Adipocyte (in vitro differentiated cells): ENCODE data around the gene RIPOR3.
"Not testable (repeated sequence)": the region's sequence is repeated elsewhere in the genome, so short reads cannot be mapped to it uniquely, and the experiment has no call there.

Experiments used
- DNase-seq: peaks from one replicate; pipeline ENCODE4 v3.0.0-alpha.2; 2015; ENCODE audit warnings: low read depth
- H3K27me3 ChIP-seq: replicated peaks from 2 replicates; pipeline ENCODE4 v1.7.0; 2013; ENCODE audit warnings: mild to moderate bottlenecking, low read length, moderate library complexity; ENCODE audit not compliant: control insufficient read depth, insufficient read depth
- H3K36me3 ChIP-seq: 2 replicates; pipeline ENCODE4 v1.7.0; 2013; ENCODE audit warnings: low read length, mild to moderate bottlenecking, moderate library complexity; ENCODE audit not compliant: control insufficient read depth, insufficient read depth, severe bottlenecking
- H3K4me1 ChIP-seq: 2 replicates; pipeline ENCODE4 v1.7.0; 2013; ENCODE audit warnings: mild to moderate bottlenecking, low read length, moderate library complexity; ENCODE audit not compliant: control insufficient read depth, insufficient read depth
- H3K4me3 ChIP-seq: 2 replicates; pipeline ENCODE4 v1.7.0; 2013; ENCODE audit warnings: mild to moderate bottlenecking, low read length, moderate library complexity
- H3K9ac ChIP-seq: 2 replicates; pipeline ENCODE4 v1.7.0; 2013; ENCODE audit warnings: mild to moderate bottlenecking, low read length, moderate library complexity
- H3K9me3 ChIP-seq: 2 replicates; pipeline ENCODE4 v1.7.0; 2013; ENCODE audit warnings: mild to moderate bottlenecking, low read length, moderate library complexity; ENCODE audit not compliant: control insufficient read depth

Gene RIPOR3

GRCh38 chr20:50642288-50642803 is 49.0 kb downstream of the RIPOR3 start:
- no peak for DNase-seq
- H3K9ac ChIP-seq = peak overlapping the region; percentile 16
- peaks cover 48% of the 10 kb centered on the region for H3K4me1 ChIP-seq
- no peaks in the 10 kb centered on the region for H3K36me3 ChIP-seq
- no peaks in the 10 kb centered on the region for H3K9me3 ChIP-seq
- H3K27me3 ChIP-seq = no peaks in the 10 kb centered on the region
- H3K4me3 ChIP-seq = no peak overlapping the region

- DNase-seq = not testable (repeated sequence)
These were observed 49.6 kb downstream of the RIPOR3 start for GRCh38 chr20:50641625-50642287.

GRCh38 chr20:50639971-50640711 is 51.2 kb downstream of the RIPOR3 start:
- not testable (repeated sequence) for H3K36me3 ChIP-seq, DNase-seq, H3K9me3 ChIP-seq, H3K9ac ChIP-seq, H3K27me3 ChIP-seq, H3K4me3 ChIP-seq
- H3K4me1 ChIP-seq = peaks cover 49% of the 10 kb centered on the region

More at GRCh38 chr20:50641625-50642287, 49.6 kb downstream of the RIPOR3 start:
- not testable (repeated sequence) for H3K4me3 ChIP-seq, H3K36me3 ChIP-seq, H3K27me3 ChIP-seq, H3K9me3 ChIP-seq
- peaks cover 49% of the 10 kb centered on the region for H3K4me1 ChIP-seq
- peak overlapping the region; percentile 16 for H3K9ac ChIP-seq

- DNase-seq = peak; percentile 69
- H3K9me3 ChIP-seq, H3K9ac ChIP-seq, H3K36me3 ChIP-seq, H3K27me3 ChIP-seq, H3K4me3 ChIP-seq: not testable (repeated sequence)
- H3K4me1 ChIP-seq = peaks cover 39% of the 10 kb centered on the region
These were observed 53.1 kb downstream of the RIPOR3 start for GRCh38 chr20:50638015-50638847.

- DNase-seq = peak; percentile 88
- no peaks in the 10 kb centered on the region for H3K36me3 ChIP-seq
- no peaks in the 10 kb centered on the region for H3K9me3 ChIP-seq
- H3K4me3 ChIP-seq = no peak overlapping the region
- peak overlapping the region; percentile 19 for H3K9ac ChIP-seq
- peaks cover 29% of the 10 kb centered on the region for H3K4me1 ChIP-seq
- no peaks in the 10 kb centered on the region for H3K27me3 ChIP-seq
These were observed 54.5 kb downstream of the RIPOR3 start for GRCh38 chr20:50636601-50637540.

- H3K9me3 ChIP-seq = no peaks in the 10 kb centered on the region
- no peaks in the 10 kb centered on the region for H3K27me3 ChIP-seq
- H3K4me3 ChIP-seq = peak overlapping the region; percentile 35
- peaks cover 28% of the 10 kb centered on the region for H3K4me1 ChIP-seq
- H3K36me3 ChIP-seq = no peaks in the 10 kb centered on the region
- peak overlapping the region; percentile 24 for H3K9ac ChIP-seq
- DNase-seq = peak; percentile 64
These were observed 55.4 kb downstream of the RIPOR3 start for GRCh38 chr20:50635676-50636600.

- Histone ChIP-seq H3K4me1 (peaks cover 28% of the 10 kb centered on the region), H3K9me3 (no peaks in the 10 kb centered on the region), H3K9ac (peak overlapping the region; percentile 24), H3K27me3 (no peaks in the 10 kb centered on the region), H3K4me3 (peak overlapping the region; percentile 35), H3K36me3 (no peaks in the 10 kb centered on the region)
- no peak for DNase-seq
These were observed 56.3 kb downstream of the RIPOR3 start for GRCh38 chr20:50635014-50635557.

- no peaks in the 10 kb centered on the region for H3K36me3 ChIP-seq
- no peak overlapping the region for H3K4me3 ChIP-seq
- peaks cover 34% of the 10 kb centered on the region for H3K4me1 ChIP-seq
- H3K9me3 ChIP-seq = no peaks in the 10 kb centered on the region
- H3K27me3 ChIP-seq = no peaks in the 10 kb centered on the region
- no peak overlapping the region for H3K9ac ChIP-seq
- no peak for DNase-seq
These were observed 57.2 kb downstream of the RIPOR3 start for GRCh38 chr20:50634191-50634590.

- peaks cover 31% of the 10 kb centered on the region for H3K4me1 ChIP-seq
- no peaks in the 10 kb centered on the region for H3K36me3 ChIP-seq
- no peak overlapping the region for H3K4me3 ChIP-seq
- DNase-seq = no peak
- no peak overlapping the region for H3K9ac ChIP-seq
- H3K9me3 ChIP-seq = no peaks in the 10 kb centered on the region
- no peaks in the 10 kb centered on the region for H3K27me3 ChIP-seq
These were observed 58.0 kb downstream of the RIPOR3 start for GRCh38 chr20:50633361-50633760.
